Tibial nerve (tissue), 4 donors: ENCODE measurements around the gene NNT. TPM values are rescaled to one million over a fixed set of nuclear protein-coding genes. Genes with fewer than 3 reads are reported as not detected.

Experiments used
- DNase-seq, 2 donors: peaks; one replicate each; pipeline ENCODE4 v3.0.0-alpha.2; 2019; ENCODE audit warnings: low spot score in 2 of 2
- H3K27ac ChIP-seq, 4 donors: fragments of 200-600 bp; sonication (generic) in 3 of 4; one replicate each; pipeline ENCODE4 v1.5.1; 2017 to 2019; ENCODE audit warnings: mild to moderate bottlenecking in 1 of 4
- H3K27me3 ChIP-seq, 2 donors: fragments of 200-600 bp; sonication (generic) in 1 of 2; one replicate each; pipeline versions ENCODE4 v1.5.1 to v1.6.0; 2017 to 2019
- H3K36me3 ChIP-seq, 3 donors: fragments of 200-600 bp; sonication (generic); one replicate each; pipeline ENCODE4 v1.5.1; 2018 to 2019
- H3K4me1 ChIP-seq, 4 donors: fragments of 200-600 bp; sonication (generic) in 3 of 4; one replicate each; pipeline ENCODE4 v1.5.1; 2017 to 2019
- H3K4me3 ChIP-seq, 4 donors: fragments of 200-600 bp; sonication (generic) in 3 of 4; one replicate each; pipeline ENCODE4 v1.5.1; 2017 to 2019; ENCODE audit warnings: mild to moderate bottlenecking in 1 of 4, moderate library complexity in 1 of 4
- H3K9me3 ChIP-seq, 4 donors: fragments of 200-600 bp; sonication (generic) in 3 of 4; one replicate each; pipeline ENCODE4 v1.5.1; 2017 to 2019
- EP300 ChIP-seq, 2 donors: sonication (generic); formaldehyde crosslinking; IDR thresholded peaks; one replicate each; pipeline ENCODE4 v1.6.1; 2017; ENCODE audit warnings: antibody characterized with exemption in 2 of 2, mild to moderate bottlenecking in 1 of 2
- POLR2A ChIP-seq, 2 donors: fragments of 450-650 bp; IDR thresholded peaks; one replicate each; pipeline ENCODE4 v1.6.1; 2017; ENCODE audit warnings: antibody characterized with exemption in 2 of 2, mild to moderate bottlenecking in 2 of 2, moderate library complexity in 2 of 2
- WGBS, 2 donors: methylation state at CpG; one replicate each; pipeline ENCODE4 v1.1.5; 2018; 5-methylcytosine and 5-hydroxymethylcytosine counted together
- total RNA-seq, 4 donors: library from RNA; depleted of rRNA; stranded (reverse); fragments of >200 nt; gene quantifications; one replicate each; pipeline ENCODE4 v1.1.0, GENCODE V29; 2016
- TF ChIP-seq, protein P1 (sequence below), 5 experiments: fragments of 200-600 bp in 3 of 5; fragments of 450-650 bp in 2 of 5; sonication (generic) in 3 of 5; IDR thresholded peaks; one replicate each; pipeline ENCODE4 v1.5.1; 2016 to 2019; ENCODE audit warnings: antibody characterized with exemption in 5 of 5, mild to moderate bottlenecking in 3 of 5, moderate library complexity in 2 of 5

The NNT gene
- total RNA-seq, 4 donors from 2014 or later: 36.3 to 47.1 (median 42.7) TPM

DNA sequence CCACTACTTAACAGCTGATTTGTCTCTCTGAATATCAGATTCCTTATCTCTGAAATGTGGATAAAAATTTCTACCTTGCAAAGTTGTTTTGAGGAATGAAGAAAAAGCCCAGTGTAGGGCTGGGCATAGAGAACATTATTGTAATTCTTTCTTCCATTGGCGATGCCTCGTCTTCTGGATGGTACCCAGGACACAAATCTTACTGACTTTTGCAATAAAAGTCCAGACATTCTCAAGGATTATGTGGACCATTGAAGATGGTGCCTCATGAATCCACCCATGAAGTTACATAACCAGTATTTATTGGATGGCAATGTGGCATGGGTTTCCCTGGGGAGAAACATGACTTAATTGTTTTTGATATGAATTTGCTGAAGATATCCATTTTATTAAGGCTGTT lies 33.1 kb downstream of the NNT start:
- peaks cover 0 to 60% (median 7%) of the 10 kb centered on the region in 4 donors for H3K4me1 ChIP-seq
- no peak overlapping the region for H3K27ac ChIP-seq
- no peaks in the 10 kb centered on the region for H3K36me3 ChIP-seq
- no peak overlapping the region for H3K4me3 ChIP-seq
- H3K27me3 ChIP-seq: no peaks in the 10 kb centered on the region
- TF ChIP-seq, protein P1, sequence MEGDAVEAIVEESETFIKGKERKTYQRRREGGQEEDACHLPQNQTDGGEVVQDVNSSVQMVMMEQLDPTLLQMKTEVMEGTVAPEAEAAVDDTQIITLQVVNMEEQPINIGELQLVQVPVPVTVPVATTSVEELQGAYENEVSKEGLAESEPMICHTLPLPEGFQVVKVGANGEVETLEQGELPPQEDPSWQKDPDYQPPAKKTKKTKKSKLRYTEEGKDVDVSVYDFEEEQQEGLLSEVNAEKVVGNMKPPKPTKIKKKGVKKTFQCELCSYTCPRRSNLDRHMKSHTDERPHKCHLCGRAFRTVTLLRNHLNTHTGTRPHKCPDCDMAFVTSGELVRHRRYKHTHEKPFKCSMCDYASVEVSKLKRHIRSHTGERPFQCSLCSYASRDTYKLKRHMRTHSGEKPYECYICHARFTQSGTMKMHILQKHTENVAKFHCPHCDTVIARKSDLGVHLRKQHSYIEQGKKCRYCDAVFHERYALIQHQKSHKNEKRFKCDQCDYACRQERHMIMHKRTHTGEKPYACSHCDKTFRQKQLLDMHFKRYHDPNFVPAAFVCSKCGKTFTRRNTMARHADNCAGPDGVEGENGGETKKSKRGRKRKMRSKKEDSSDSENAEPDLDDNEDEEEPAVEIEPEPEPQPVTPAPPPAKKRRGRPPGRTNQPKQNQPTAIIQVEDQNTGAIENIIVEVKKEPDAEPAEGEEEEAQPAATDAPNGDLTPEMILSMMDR (IDR thresholded peaks at IDR 0.05): no peak
- peak in 1 of 2 donors; percentile 16 for TF ChIP-seq EP300 (IDR thresholded peaks at IDR 0.05)
- H3K9me3 ChIP-seq: no peaks in the 10 kb centered on the region
- DNase-seq: no peak
- 61 to 75% methylated on average over 2 of the region's 2 CpGs for WGBS, 2 donors

DNA sequence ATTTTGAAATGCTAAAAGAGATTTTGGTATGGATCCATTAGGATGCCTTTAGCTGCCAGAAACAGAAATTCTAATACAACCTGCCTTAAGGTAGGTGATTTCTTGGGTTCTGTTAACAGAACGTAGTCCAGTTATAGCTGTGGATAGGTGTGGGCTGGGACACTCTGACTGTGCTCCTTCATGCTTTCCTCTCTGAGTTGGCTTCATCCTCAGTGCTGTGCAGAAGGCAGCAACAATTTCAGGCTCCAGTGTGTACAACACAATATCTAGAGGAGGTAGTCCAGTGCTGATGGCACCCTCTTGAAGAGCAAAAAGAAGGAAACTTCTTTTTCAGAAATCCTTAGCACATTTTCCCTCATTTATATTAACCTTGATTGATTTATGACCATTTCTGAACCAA lies 34.4 kb downstream of the NNT start:
- 95 to 100% methylated on average over 1 of the region's 1 CpG for WGBS, 2 donors
- no peaks in the 10 kb centered on the region for H3K36me3 ChIP-seq
- H3K4me3 ChIP-seq: no peak overlapping the region
- no peaks in the 10 kb centered on the region for H3K9me3 ChIP-seq
- no peak for DNase-seq
- no peaks in the 10 kb centered on the region for H3K27me3 ChIP-seq
- H3K27ac ChIP-seq: peak overlapping the region in 2 of 4 donors; percentile 42 to 61
- no peak for TF ChIP-seq EP300 (IDR thresholded peaks at IDR 0.05)
- no peak for TF ChIP-seq POLR2A (IDR thresholded peaks at IDR 0.05)
- TF ChIP-seq, protein P1 (IDR thresholded peaks at IDR 0.05): no peak
- peaks cover 0 to 66% (median 11%) of the 10 kb centered on the region in 4 donors for H3K4me1 ChIP-seq

DNA sequence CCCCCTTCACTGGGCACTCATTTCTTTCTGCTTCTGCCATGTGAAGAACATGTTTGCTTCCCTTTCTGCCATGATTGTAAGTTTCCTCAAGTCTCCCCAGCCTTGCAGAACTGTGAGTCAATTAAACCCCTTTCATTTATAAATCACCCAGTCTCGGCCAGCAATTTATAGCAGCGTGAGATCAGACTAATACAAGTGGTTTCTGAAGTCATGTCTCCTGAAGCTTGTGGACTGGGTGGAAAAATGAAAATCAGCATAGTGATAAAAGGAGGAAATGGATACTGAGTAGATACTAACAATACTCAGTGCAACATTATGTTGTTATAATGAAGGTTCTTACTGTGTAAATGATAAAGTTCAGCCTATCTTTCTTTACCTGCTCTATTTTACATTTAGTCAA lies 35.1 kb downstream of the NNT start:
- H3K4me1 ChIP-seq: peaks cover 0 to 70% (median 12%) of the 10 kb centered on the region in 4 donors

GRCh38 chr5:43638546-43638945 lies 35.6 kb downstream of the NNT start:
- Histone ChIP-seq H3K9me3 (no peaks in the 10 kb centered on the region), H3K4me3 (no peak overlapping the region), H3K36me3 (no peaks in the 10 kb centered on the region), H3K27me3 (no peaks in the 10 kb centered on the region), H3K4me1 (peaks cover 0 to 75% (median 12%) of the 10 kb centered on the region in 4 donors), H3K27ac (peak overlapping the region in 1 of 4 donors; percentile 61)
- no peak for DNase-seq
- TF ChIP-seq POLR2A (IDR thresholded peaks at IDR 0.05) (no peak), EP300 (IDR thresholded peaks at IDR 0.05) (no peak)
- TF ChIP-seq, protein P1 (IDR thresholded peaks at IDR 0.05): no peak

More for the DNA sequence above, 35.1 kb downstream of the NNT start:
- 75 to 82% methylated on average over 2 of the region's 2 CpGs for WGBS, 2 donors
- Histone ChIP-seq H3K36me3 (no peaks in the 10 kb centered on the region), H3K4me3 (no peak overlapping the region), H3K9me3 (no peaks in the 10 kb centered on the region), H3K27ac (peak overlapping the region in 1 of 4 donors; percentile 61), H3K27me3 (no peaks in the 10 kb centered on the region)
- DNase-seq: no peak
- TF ChIP-seq, protein P1 (IDR thresholded peaks at IDR 0.05): no peak
- TF ChIP-seq EP300 (IDR thresholded peaks at IDR 0.05) (no peak), POLR2A (IDR thresholded peaks at IDR 0.05) (no peak)

- Histone ChIP-seq H3K4me3 (no peak overlapping the region), H3K27me3 (no peaks in the 10 kb centered on the region), H3K27ac (peak overlapping the region in 3 of 4 donors; percentile 9 to 27 (median 22)), H3K36me3 (no peaks in the 10 kb centered on the region), H3K9me3 (no peaks in the 10 kb centered on the region), H3K4me1 (peaks cover 0 to 75% (median 12%) of the 10 kb centered on the region in 4 donors)
- DNase-seq: no peak
- 61% methylated on average over 1 of the region's 1 CpG for WGBS, 2 donors
- peak in 1 of 2 donors; percentile 76 for TF ChIP-seq EP300 (IDR thresholded peaks at IDR 0.05)
- TF ChIP-seq, protein P1 (IDR thresholded peaks at IDR 0.05): no peak
- no peak for TF ChIP-seq POLR2A (IDR thresholded peaks at IDR 0.05)
These were observed 36.6 kb downstream of the NNT start for GRCh38 chr5:43639566-43639965.
